HepG2 (cell line): ENCODE results near the gene UTS2R. TPM values are rescaled to one million over a fixed set of nuclear protein-coding genes. Genes with fewer than 3 reads are reported as not detected.

Experiments used
- FOSL1 ChIP-seq: sonication (generic); formaldehyde crosslinking; IDR thresholded peaks from 2 replicates; pipeline ENCODE4 v1.9.0; 2021; ENCODE audit warnings: missing genetic modification reagents, borderline replicate concordance
- ISX ChIP-seq: sonication (generic); formaldehyde crosslinking; conservative IDR thresholded peaks from 2 replicates; pipeline ENCODE4 v1.5.0; 2020; ENCODE audit warnings: missing genetic modification reagents
- NFE2L1 ChIP-seq: sonication (generic); formaldehyde crosslinking; IDR thresholded peaks from 2 replicates; pipeline ENCODE4 v1.4.0; 2020; ENCODE audit warnings: missing genetic modification reagents, mild to moderate bottlenecking, borderline replicate concordance
- NR2F6 ChIP-seq, 2 experiments: IDR thresholded peaks; 2 replicates each; pipeline ENCODE4 v1.6.1; 2016; ENCODE audit warnings: antibody characterized with exemption in 1 of 2, mild to moderate bottlenecking in 1 of 2
- RBM39 ChIP-seq: fragments of 200-400 bp; formaldehyde crosslinking; IDR thresholded peaks from one replicate; pipeline ENCODE4 v1.6.1; 2018; ENCODE audit warnings: antibody characterized with exemption, mild to moderate bottlenecking, low read depth, low read length; ENCODE audit not compliant: poor library complexity, severe bottlenecking
- SIX1 ChIP-seq: sonication (generic); formaldehyde crosslinking; IDR thresholded peaks from 2 replicates; pipeline ENCODE4 v1.4.0; 2020; ENCODE audit warnings: missing genetic modification reagents, borderline replicate concordance
- SRY ChIP-seq: sonication (generic); formaldehyde crosslinking; IDR thresholded peaks from 2 replicates; pipeline ENCODE4 v1.8.0; 2022; ENCODE audit warnings: mild to moderate bottlenecking, missing genetic modification reagents
- ZEB1 ChIP-seq: IDR thresholded peaks from 2 replicates; pipeline ENCODE4 v1.6.1; 2012; ENCODE audit warnings: mild to moderate bottlenecking, low read depth, inconsistent platforms; ENCODE audit not compliant: insufficient replicate concordance
- ZMAT3 ChIP-seq: sonication (generic); formaldehyde crosslinking; conservative IDR thresholded peaks from 2 replicates; pipeline ENCODE4 v1.7.0; 2021; ENCODE audit warnings: missing genetic modification reagents
- ZNF10 ChIP-seq: sonication (generic); formaldehyde crosslinking; IDR thresholded peaks from 2 replicates; pipeline ENCODE4 v1.4.0; 2020; ENCODE audit warnings: mild to moderate bottlenecking, low read depth, missing genetic modification reagents, borderline replicate concordance
- ZNF20 ChIP-seq: sonication (generic); formaldehyde crosslinking; IDR thresholded peaks from 2 replicates; pipeline ENCODE4 v1.4.0; 2020; ENCODE audit warnings: mild to moderate bottlenecking, moderate library complexity, missing genetic modification reagents
- ZNF317 ChIP-seq: sonication (generic); formaldehyde crosslinking; IDR thresholded peaks from 2 replicates; pipeline ENCODE4 v1.5.0; 2020; ENCODE audit warnings: mild to moderate bottlenecking, missing genetic modification reagents
- ZNF343 ChIP-seq: sonication (generic); formaldehyde crosslinking; IDR thresholded peaks from 2 replicates; pipeline ENCODE4 v1.4.0; 2020; ENCODE audit warnings: mild to moderate bottlenecking, missing genetic modification reagents
- ZNF569 ChIP-seq: sonication (generic); formaldehyde crosslinking; IDR thresholded peaks from 2 replicates; pipeline ENCODE4 v1.5.0; 2020; ENCODE audit warnings: mild to moderate bottlenecking, missing genetic modification reagents, moderate library complexity, borderline replicate concordance
- ZNF674 ChIP-seq: sonication (generic); formaldehyde crosslinking; IDR thresholded peaks from 2 replicates; pipeline ENCODE4 v1.5.0; 2020; ENCODE audit warnings: low read depth, mild to moderate bottlenecking, missing genetic modification reagents
- ZNF709 ChIP-seq: sonication (generic); formaldehyde crosslinking; IDR thresholded peaks from 2 replicates; pipeline ENCODE4 v1.5.0; 2020; ENCODE audit warnings: mild to moderate bottlenecking, missing genetic modification reagents
- ZNF747 ChIP-seq: sonication (generic); formaldehyde crosslinking; IDR thresholded peaks from 2 replicates; pipeline ENCODE4 v1.8.1; 2023; ENCODE audit warnings: missing genetic modification reagents, mild to moderate bottlenecking, borderline replicate concordance
- ZNF777 ChIP-seq: sonication (generic); formaldehyde crosslinking; IDR thresholded peaks from 2 replicates; pipeline ENCODE4 v1.4.0; 2020; ENCODE audit warnings: missing genetic modification reagents
- ZSCAN31 ChIP-seq: sonication (generic); formaldehyde crosslinking; IDR thresholded peaks from 2 replicates; pipeline ENCODE4 v1.5.0; 2020; ENCODE audit warnings: low read depth, mild to moderate bottlenecking, missing genetic modification reagents
- polyA plus RNA-seq, 8 experiments: library from polyadenylated mRNA; depleted of rRNA in 3 of 8; stranded (reverse) in 7 of 8; unstranded in 1 of 8; fragments of >200 nt; fragmentation: Illumina TruSeq in 4 of 8; extraction: Trizol in 4 of 8; gene quantifications; 2 replicates each; pipeline versions ENCODE4 v1.2.1 to v1.2.3, GENCODE V29; 2011 to 2016; ENCODE audit warnings: low read depth in 4 of 8, missing spikeins in 1 of 8, mixed read lengths in 1 of 8; ENCODE audit not compliant: insufficient read depth in 1 of 8
- total RNA-seq, 5 experiments: library from RNA; depleted of rRNA; stranded (reverse); fragments of >200 nt; fragmentation: Illumina TruSeq; extraction: Trizol; gene quantifications; 2 replicates each; pipeline ENCODE4 v1.2.3, GENCODE V29; 2016; ENCODE audit warnings: low read depth in 1 of 5
- TF ChIP-seq, protein P1 (sequence below): sonication (generic); formaldehyde crosslinking; IDR thresholded peaks from 2 replicates; pipeline ENCODE4 v1.4.0; 2020; ENCODE audit warnings: missing genetic modification reagents
- TF ChIP-seq, protein P2 (sequence below): sonication (generic); formaldehyde crosslinking; IDR thresholded peaks from 2 replicates; pipeline ENCODE4 v1.8.0; 2022; ENCODE audit warnings: mild to moderate bottlenecking, missing genetic modification reagents, moderate library complexity
- TF ChIP-seq, protein P3 (sequence below): sonication (generic); formaldehyde crosslinking; IDR thresholded peaks from 2 replicates; pipeline ENCODE4 v1.4.0; 2020; ENCODE audit warnings: mild to moderate bottlenecking, missing genetic modification reagents
- TF ChIP-seq, protein P4 (sequence below): sonication (generic); formaldehyde crosslinking; IDR thresholded peaks from 2 replicates; pipeline ENCODE4 v1.4.0; 2020; ENCODE audit warnings: missing genetic modification reagents, borderline replicate concordance

UTS2R gene
- total and polyA plus RNA-seq, 2 of the 13 experiments (the other 11 are each of a cell fraction or from before 2014, with no cell fraction given): 0.13 to 0.15 TPM

DNA sequence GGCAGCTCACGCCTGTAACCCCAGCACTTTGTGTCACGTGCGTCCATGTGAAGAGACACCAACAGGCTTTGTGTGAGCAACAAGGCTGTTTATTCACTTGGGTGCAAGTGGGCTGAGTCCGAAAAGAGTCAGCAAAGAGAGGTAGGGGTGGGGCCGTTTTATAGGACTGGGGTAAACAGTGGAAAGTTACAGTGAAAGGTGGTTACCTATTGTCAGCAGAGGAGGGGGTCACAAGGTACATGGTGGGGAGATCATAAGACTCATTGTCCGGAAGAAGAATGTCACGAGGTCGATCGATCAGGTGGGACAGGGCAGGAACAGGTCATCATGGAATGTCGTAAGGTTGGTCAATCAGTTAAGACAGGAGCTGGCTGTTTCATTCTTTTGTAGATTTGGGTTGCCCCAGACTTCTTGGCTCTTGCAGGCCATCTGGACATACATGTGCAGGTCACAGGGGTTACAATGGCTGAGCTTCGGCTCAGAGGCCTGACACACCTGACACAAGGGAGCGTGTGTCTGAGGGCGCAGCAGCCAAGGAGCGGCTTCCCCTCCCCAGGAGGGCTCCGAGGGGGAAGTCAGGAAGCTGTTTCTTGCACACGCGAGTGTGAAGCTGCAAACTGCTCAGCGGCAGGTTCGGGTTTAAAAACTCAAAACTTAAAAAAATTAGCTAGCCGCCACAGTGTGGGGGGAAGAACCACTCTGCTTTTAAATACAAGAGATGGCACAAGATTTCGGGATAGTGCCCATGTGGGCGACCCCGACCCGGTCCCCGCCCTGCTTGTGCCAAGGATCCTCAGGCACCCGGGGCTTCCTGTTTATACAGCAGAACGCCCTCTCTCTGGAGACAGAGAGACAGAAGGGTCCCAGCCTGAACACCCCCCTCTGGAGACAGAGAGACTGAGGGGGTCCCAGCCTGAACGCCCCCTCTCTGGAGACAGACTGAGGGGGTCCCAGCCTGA is 24.9 kb upstream of the UTS2R start (continued):
- peak; percentile 3 for TF ChIP-seq RBM39
- no peak for TF ChIP-seq ZNF10
- no peak for TF ChIP-seq NFE2L1
- TF ChIP-seq ZMAT3 (CRISPR knock-in tag): peak; percentile 89; the same call in 1 of the 2 replicates
- peak; percentile 91 for TF ChIP-seq ZNF317 (CRISPR knock-in tag)
- no peak for TF ChIP-seq ISX
- TF ChIP-seq SRY: peak; percentile 38; the same call in 1 of the 2 replicates
- peak; percentile 67 for TF ChIP-seq ZNF777 (CRISPR knock-in tag)
- no peak; the same call in 1 of the 2 replicates for TF ChIP-seq ZNF343 (CRISPR knock-in tag)
- TF ChIP-seq ZNF20 (CRISPR knock-in tag): no peak
- TF ChIP-seq, protein P1, sequence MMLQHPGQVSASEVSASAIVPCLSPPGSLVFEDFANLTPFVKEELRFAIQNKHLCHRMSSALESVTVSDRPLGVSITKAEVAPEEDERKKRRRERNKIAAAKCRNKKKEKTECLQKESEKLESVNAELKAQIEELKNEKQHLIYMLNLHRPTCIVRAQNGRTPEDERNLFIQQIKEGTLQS (CRISPR knock-in tag): peak; percentile 74; the same call in 1 of the 2 replicates
- TF ChIP-seq ZSCAN31: peak; percentile 78
- TF ChIP-seq FOSL1 (CRISPR knock-in tag): no peak
- TF ChIP-seq ZNF709 (CRISPR knock-in tag): no peak; the same call in 1 of the 2 replicates
- TF ChIP-seq ZNF674 (CRISPR knock-in tag): no peak
- TF ChIP-seq, protein P2, sequence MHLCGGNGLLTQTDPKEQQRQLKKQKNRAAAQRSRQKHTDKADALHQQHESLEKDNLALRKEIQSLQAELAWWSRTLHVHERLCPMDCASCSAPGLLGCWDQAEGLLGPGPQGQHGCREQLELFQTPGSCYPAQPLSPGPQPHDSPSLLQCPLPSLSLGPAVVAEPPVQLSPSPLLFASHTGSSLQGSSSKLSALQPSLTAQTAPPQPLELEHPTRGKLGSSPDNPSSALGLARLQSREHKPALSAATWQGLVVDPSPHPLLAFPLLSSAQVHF (CRISPR knock-in tag): 0 out of 2 replicates have a peak, but pooled peaks have one; percentile 54
- TF ChIP-seq ZNF747 (CRISPR knock-in tag): peak; percentile 61
- TF ChIP-seq, protein P3, sequence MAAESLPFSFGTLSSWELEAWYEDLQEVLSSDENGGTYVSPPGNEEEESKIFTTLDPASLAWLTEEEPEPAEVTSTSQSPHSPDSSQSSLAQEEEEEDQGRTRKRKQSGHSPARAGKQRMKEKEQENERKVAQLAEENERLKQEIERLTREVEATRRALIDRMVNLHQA (CRISPR knock-in tag): 0 out of 2 replicates have a peak, but pooled peaks have one; percentile 22
- TF ChIP-seq, protein P4, sequence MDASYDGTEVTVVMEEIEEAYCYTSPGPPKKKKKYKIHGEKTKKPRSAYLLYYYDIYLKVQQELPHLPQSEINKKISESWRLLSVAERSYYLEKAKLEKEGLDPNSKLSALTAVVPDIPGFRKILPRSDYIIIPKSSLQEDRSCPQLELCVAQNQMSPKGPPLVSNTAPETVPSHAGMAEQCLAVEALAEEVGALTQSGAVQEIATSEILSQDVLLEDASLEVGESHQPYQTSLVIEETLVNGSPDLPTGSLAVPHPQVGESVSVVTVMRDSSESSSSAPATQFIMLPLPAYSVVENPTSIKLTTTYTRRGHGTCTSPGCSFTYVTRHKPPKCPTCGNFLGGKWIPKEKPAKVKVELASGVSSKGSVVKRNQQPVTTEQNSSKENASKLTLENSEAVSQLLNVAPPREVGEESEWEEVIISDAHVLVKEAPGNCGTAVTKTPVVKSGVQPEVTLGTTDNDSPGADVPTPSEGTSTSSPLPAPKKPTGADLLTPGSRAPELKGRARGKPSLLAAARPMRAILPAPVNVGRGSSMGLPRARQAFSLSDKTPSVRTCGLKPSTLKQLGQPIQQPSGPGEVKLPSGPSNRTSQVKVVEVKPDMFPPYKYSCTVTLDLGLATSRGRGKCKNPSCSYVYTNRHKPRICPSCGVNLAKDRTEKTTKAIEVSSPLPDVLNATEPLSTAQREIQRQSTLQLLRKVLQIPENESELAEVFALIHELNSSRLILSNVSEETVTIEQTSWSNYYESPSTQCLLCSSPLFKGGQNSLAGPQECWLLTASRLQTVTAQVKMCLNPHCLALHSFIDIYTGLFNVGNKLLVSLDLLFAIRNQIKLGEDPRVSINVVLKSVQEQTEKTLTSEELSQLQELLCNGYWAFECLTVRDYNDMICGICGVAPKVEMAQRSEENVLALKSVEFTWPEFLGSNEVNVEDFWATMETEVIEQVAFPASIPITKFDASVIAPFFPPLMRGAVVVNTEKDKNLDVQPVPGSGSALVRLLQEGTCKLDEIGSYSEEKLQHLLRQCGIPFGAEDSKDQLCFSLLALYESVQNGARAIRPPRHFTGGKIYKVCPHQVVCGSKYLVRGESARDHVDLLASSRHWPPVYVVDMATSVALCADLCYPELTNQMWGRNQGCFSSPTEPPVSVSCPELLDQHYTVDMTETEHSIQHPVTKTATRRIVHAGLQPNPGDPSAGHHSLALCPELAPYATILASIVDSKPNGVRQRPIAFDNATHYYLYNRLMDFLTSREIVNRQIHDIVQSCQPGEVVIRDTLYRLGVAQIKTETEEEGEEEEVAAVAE (CRISPR knock-in tag): peak; percentile 81
- no peak for TF ChIP-seq ZNF569 (CRISPR knock-in tag)
- peak; percentile 97 for TF ChIP-seq ZEB1
- TF ChIP-seq NR2F6 (IDR thresholded peaks at IDR 0.05): peak; percentile 99
- TF ChIP-seq NR2F6 (CRISPR knock-in tag; IDR thresholded peaks at IDR 0.05): peak; percentile 100
- TF ChIP-seq SIX1 (CRISPR knock-in tag): peak; percentile 78; the same call in 1 of the 2 replicates
